Adrenal gland (tissue), 12 donors: Measurements from ENCODE around the gene ASB18. TPM values are rescaled to one million over a fixed set of nuclear protein-coding genes. Genes with fewer than 3 reads are reported as not detected.

Experiments
- DNase-seq, 7 donors: peaks; one replicate each; pipeline ENCODE4 v3.0.0-alpha.2; 2019 to 2020
- H3K27ac ChIP-seq, 5 donors: fragments of 200-600 bp; sonication (generic) in 4 of 5; 1 replicate in 3 of 5; 2 replicates in 2 of 5; pipeline versions ENCODE4 v1.5.1 to v1.8.0; 2016 to 2020; ENCODE audit warnings: mild to moderate bottlenecking in 1 of 5
- H3K27me3 ChIP-seq: fragments of 200-600 bp; 2 replicates; pipeline ENCODE4 v1.8.0; 2021
- H3K36me3 ChIP-seq, 2 donors: fragments of 200-600 bp; replicated peaks in 1 of 2; 1 replicate in 1 of 2; 2 replicates in 1 of 2; pipeline versions ENCODE4 v1.5.1 to v1.8.0; 2018 to 2022
- H3K4me1 ChIP-seq, 2 donors: fragments of 200-600 bp; replicated peaks in 1 of 2; 1 replicate in 1 of 2; 2 replicates in 1 of 2; pipeline versions ENCODE4 v1.5.1 to v1.8.0; 2018 to 2021
- H3K4me3 ChIP-seq, 4 donors: fragments of 200-600 bp; sonication (generic) in 3 of 4; one replicate each; pipeline ENCODE4 v1.5.1; 2016 to 2018
- H3K9me3 ChIP-seq, 3 donors: fragments of 200-600 bp; sonication (generic) in 1 of 3; replicated peaks in 1 of 3; 1 replicate in 2 of 3; 2 replicates in 1 of 3; pipeline versions ENCODE4 v1.5.1 to v1.8.0; 2016 to 2021
- POLR2A ChIP-seq, 2 donors: fragments of 450-650 bp; IDR thresholded peaks; one replicate each; pipeline ENCODE4 v1.6.1; 2017; ENCODE audit warnings: antibody characterized with exemption in 2 of 2, mild to moderate bottlenecking in 2 of 2, moderate library complexity in 1 of 2
- WGBS, 4 donors: extraction: QIAGEN DNeasy Blood & Tissue Kit in 2 of 4; methylation state at CpG; one replicate each; pipeline versions ENCODE4 v1.1.5 to v1.1.7; 2013 to 2017; 5-methylcytosine and 5-hydroxymethylcytosine counted together
- intact Hi-C, 2 donors: fragments of 100-400 bp; cut with DNase I; formaldehyde crosslinking; loops; one replicate each; pipeline versions ENCODE4 v1.14.1 to v1.15.0; 2022 to 2023
- polyA plus RNA-seq, 3 donors: library from polyadenylated mRNA; stranded (reverse); fragments of 200-250 nt in 2 of 3; fragments of 350-450 nt in 1 of 3; fragmentation: Illumina TruSeq in 1 of 3; extraction: RNeasy Lipid Tissue Mini Kit (QIAGEN cat#74804) in 1 of 3; gene quantifications; one replicate each; pipeline ENCODE4 v1.2.3, GENCODE V29; 2013 to 2014
- small RNA-seq, 2 donors: library from RNA; depleted of rRNA; stranded (forward); fragments of <200 nt; gene quantifications; one replicate each; pipeline ENCODE3, GENCODE V24; 2016
- total RNA-seq, 9 donors: library from RNA; depleted of rRNA in 4 of 9; stranded (reverse); fragments of >200 nt in 4 of 9; fragments of 120-200 nt in 1 of 9; fragmentation: NEBNext Ultra II Directional in 1 of 9; extraction: Animal tissue kit (Norgen Biotek cat#: 25700) in 1 of 9; gene quantifications; one replicate each; pipeline versions ENCODE4 v1.1.0 to v1.2.4, GENCODE V29; 2013 to 2023
- TF ChIP-seq, protein P1 (sequence below), 6 experiments: fragments of 450-650 bp in 4 of 6; fragments of 200-600 bp in 2 of 6; sonication (generic) in 1 of 6; IDR thresholded peaks; 1 replicate in 5 of 6; 2 replicates in 1 of 6; pipeline versions ENCODE4 v1.5.1 to v1.8.0; 2016 to 2021; ENCODE audit warnings: antibody characterized with exemption in 6 of 6, mild to moderate bottlenecking in 2 of 6, moderate library complexity in 1 of 6
- donor health status: healthy with polysubstance abuse.
- donor health status: Bipolar disorder and iron deficiency.
- donor health status: DM: yes; HTN: yes; CAD: no.
- donor health status: DM: no; HTN: no; CAD: no.
- donor health status: DM: no; HTN: no; CAD: no.
- donor health status: DM: yes; HTN: yes; CAD: no.

ASB18 gene
- total and polyA plus RNA-seq, 12 donors = not detected

DNA sequence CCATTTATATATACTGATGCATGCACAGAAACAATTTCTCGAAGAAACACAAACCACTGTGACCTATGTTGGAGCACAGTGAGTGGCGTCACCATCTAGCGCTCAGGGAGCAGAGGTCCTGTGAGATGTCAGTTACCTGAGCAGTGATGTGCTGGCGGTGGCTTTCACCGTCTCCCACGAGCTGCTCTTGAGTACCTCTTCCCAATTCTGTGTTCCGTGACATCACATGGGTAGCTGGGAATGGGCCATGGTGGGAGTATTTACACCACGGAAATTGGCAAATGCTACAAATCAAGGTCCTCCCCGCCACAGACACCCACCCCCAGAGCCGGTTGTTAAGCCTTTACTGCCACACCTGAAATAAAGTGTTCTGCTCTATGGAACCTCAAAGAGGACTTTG lies 120.4 kb downstream of the ASB18 start:
- Histone ChIP-seq H3K4me1 (no peaks in the 10 kb centered on the region), H3K27ac (no peak overlapping the region), H3K36me3 (no peaks in the 10 kb centered on the region), H3K4me3 (no peak overlapping the region), H3K9me3 (no peaks in the 10 kb centered on the region), H3K27me3 (peaks cover 15% of the 10 kb centered on the region)
- no peak for TF ChIP-seq POLR2A (IDR thresholded peaks at IDR 0.05)
- TF ChIP-seq, protein P1, sequence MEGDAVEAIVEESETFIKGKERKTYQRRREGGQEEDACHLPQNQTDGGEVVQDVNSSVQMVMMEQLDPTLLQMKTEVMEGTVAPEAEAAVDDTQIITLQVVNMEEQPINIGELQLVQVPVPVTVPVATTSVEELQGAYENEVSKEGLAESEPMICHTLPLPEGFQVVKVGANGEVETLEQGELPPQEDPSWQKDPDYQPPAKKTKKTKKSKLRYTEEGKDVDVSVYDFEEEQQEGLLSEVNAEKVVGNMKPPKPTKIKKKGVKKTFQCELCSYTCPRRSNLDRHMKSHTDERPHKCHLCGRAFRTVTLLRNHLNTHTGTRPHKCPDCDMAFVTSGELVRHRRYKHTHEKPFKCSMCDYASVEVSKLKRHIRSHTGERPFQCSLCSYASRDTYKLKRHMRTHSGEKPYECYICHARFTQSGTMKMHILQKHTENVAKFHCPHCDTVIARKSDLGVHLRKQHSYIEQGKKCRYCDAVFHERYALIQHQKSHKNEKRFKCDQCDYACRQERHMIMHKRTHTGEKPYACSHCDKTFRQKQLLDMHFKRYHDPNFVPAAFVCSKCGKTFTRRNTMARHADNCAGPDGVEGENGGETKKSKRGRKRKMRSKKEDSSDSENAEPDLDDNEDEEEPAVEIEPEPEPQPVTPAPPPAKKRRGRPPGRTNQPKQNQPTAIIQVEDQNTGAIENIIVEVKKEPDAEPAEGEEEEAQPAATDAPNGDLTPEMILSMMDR (IDR thresholded peaks at IDR 0.05) = no peak
- intact Hi-C loops = no loop called here
- DNase-seq = no peak
- WGBS, 4 donors = 92 to 99% (median 93%) methylated on average over 10 of the region's 10 CpGs

Small RNA genes within 50 kb of the gene (small RNA-seq; reads per million reads assigned to genes)
- gene RF00019 = 0 reads per million in 2 donors
- gene RNU1-31P = 0 reads per million in 2 donors

Other genes with a start within 250 kb of the ASB18 start
- gene GBX2, start 96.0 kb downstream of the ASB18 start, total RNA-seq = not detected
- not detected for gene GBX2, start 96.0 kb downstream of the ASB18 start, polyA plus RNA-seq